ENCODE data around the gene ADGRG1. TPM values are rescaled to one million over a fixed set of nuclear protein-coding genes. Genes with fewer than 3 reads are reported as not detected.
"Not testable (repeated sequence)": the region's sequence is repeated elsewhere in the genome, so short reads cannot be mapped to it uniquely, and the experiment has no call there.

ADGRG1 gene
- total RNA-seq, 3 donors from 2014 or later (not counting 1 experiment from before 2014, with no cell fraction given), result 830 to 949 (median 858) TPM

- Mint-ChIP-seq H3K4me3 (peak overlapping the region; percentile 84), H3K27me3 (ENCODE audit: low read depth in 2 of 2) (no peaks in the 10 kb centered on the region), H3K36me3 (peaks cover 13% of the 10 kb centered on the region), H3K9me3 (no peaks in the 10 kb centered on the region), H3K4me1 (peaks cover 38 to 57% of the 10 kb centered on the region in 2 donors), H3K27ac (peak overlapping the region; percentile 97 to 98)
- no peak for DNase-seq
- peak overlapping the region; percentile 90 for H3K27ac ChIP-seq (ENCODE audit: low read length)
- H3K9me3 ChIP-seq (ENCODE audit: control insufficient read depth, insufficient read depth, low read length), result no peaks in the 10 kb centered on the region
- peaks cover 53% of the 10 kb centered on the region for H3K4me1 ChIP-seq (ENCODE audit: control insufficient read depth, insufficient read depth, low read length)
- WGBS (ENCODE audit: insufficient coverage), result 94% methylated on average over 20 of the region's 20 CpGs
- TF ChIP-seq CTCF (IDR thresholded peaks at IDR 0.05), result no peak
- no peak for ATAC-seq
- H3K27me3 ChIP-seq (ENCODE audit: control insufficient read depth, insufficient read depth, low read length), result no peaks in the 10 kb centered on the region
- intact Hi-C loops (cut with micrococcal nuclease), result loop anchor here (5.0 to 10.0 kb wide), 2 partner anchors 143 to 336 kb away; partner anchors contain the start of genes USB1 and ZNF319
- H3K4me3 ChIP-seq (ENCODE audit: low read length), result no peak overlapping the region
- peaks cover 20% of the 10 kb centered on the region for H3K36me3 ChIP-seq (ENCODE audit: control insufficient read depth, insufficient read depth, low read length)
Measured at GRCh38 chr16:57668630-57669475, 40.4 kb downstream of the ADGRG1 start.

GRCh38 chr16:57669476-57670162, 41.2 kb downstream of the ADGRG1 start:
- Mint-ChIP-seq H3K27me3 (ENCODE audit: low read depth in 2 of 2) (no peaks in the 10 kb centered on the region), H3K36me3 (peaks cover 7% of the 10 kb centered on the region), H3K27ac (peak overlapping the region; percentile 97 to 98), H3K4me3 (peak overlapping the region; percentile 84), H3K9me3 (no peaks in the 10 kb centered on the region), H3K4me1 (peaks cover 32 to 51% of the 10 kb centered on the region in 2 donors)
- Histone ChIP-seq H3K27me3 (ENCODE audit: control insufficient read depth, insufficient read depth, low read length) (no peaks in the 10 kb centered on the region), H3K36me3 (ENCODE audit: control insufficient read depth, insufficient read depth, low read length) (peaks cover 13% of the 10 kb centered on the region), H3K4me3 (ENCODE audit: low read length) (no peak overlapping the region), H3K27ac (ENCODE audit: low read length) (peak overlapping the region; percentile 90), H3K4me1 (ENCODE audit: control insufficient read depth, insufficient read depth, low read length) (peaks cover 53% of the 10 kb centered on the region), H3K9me3 (ENCODE audit: control insufficient read depth, insufficient read depth, low read length) (no peaks in the 10 kb centered on the region)
- WGBS (ENCODE audit: insufficient coverage), result 49% methylated on average over 11 of the region's 12 CpGs
- TF ChIP-seq CTCF (IDR thresholded peaks at IDR 0.05), result no peak
- DNase-seq (no peak), ATAC-seq (peak; percentile 18 to 34 (median 23))
- intact Hi-C loops (cut with micrococcal nuclease), result loop anchor here (5.0 to 10.0 kb wide), 2 partner anchors 143 to 335 kb away; partner anchors contain the start of genes USB1 and ZNF319

GRCh38 chr16:57670196-57670595, 41.8 kb downstream of the ADGRG1 start:
- ATAC-seq (no peak), DNase-seq (no peak)
- TF ChIP-seq CTCF (IDR thresholded peaks at IDR 0.05), result no peak
- Mint-ChIP-seq H3K4me3 (peak overlapping the region; percentile 65), H3K27ac (peak overlapping the region; percentile 97 to 98), H3K4me1 (peaks cover 27 to 45% of the 10 kb centered on the region in 2 donors), H3K9me3 (no peaks in the 10 kb centered on the region), H3K36me3 (peaks cover 2% of the 10 kb centered on the region), H3K27me3 (ENCODE audit: low read depth in 2 of 2) (no peaks in the 10 kb centered on the region)
- Histone ChIP-seq H3K27me3 (ENCODE audit: control insufficient read depth, insufficient read depth, low read length) (no peaks in the 10 kb centered on the region), H3K36me3 (ENCODE audit: control insufficient read depth, insufficient read depth, low read length) (peaks cover 7% of the 10 kb centered on the region), H3K4me1 (ENCODE audit: control insufficient read depth, insufficient read depth, low read length) (peaks cover 51% of the 10 kb centered on the region), H3K27ac (ENCODE audit: low read length) (peak overlapping the region; percentile 90), H3K4me3 (ENCODE audit: low read length) (no peak overlapping the region), H3K9me3 (ENCODE audit: control insufficient read depth, insufficient read depth, low read length) (no peaks in the 10 kb centered on the region)
- WGBS (ENCODE audit: insufficient coverage), result 66% methylated on average over 4 of the region's 4 CpGs
- intact Hi-C loops (cut with micrococcal nuclease), result no loop called here

- DNase-seq; ATAC-seq; H3K27me3 ChIP-seq (ENCODE audit: control insufficient read depth, insufficient read depth, low read length); H3K4me3 ChIP-seq (ENCODE audit: low read length); H3K9me3 ChIP-seq (ENCODE audit: control insufficient read depth, insufficient read depth, low read length); H3K36me3 ChIP-seq (ENCODE audit: control insufficient read depth, insufficient read depth, low read length); H3K27me3 Mint-ChIP-seq (ENCODE audit: low read depth in 2 of 2); intact Hi-C loops (cut with micrococcal nuclease); H3K36me3 Mint-ChIP-seq; H3K27ac ChIP-seq (ENCODE audit: low read length); H3K9me3 Mint-ChIP-seq: not testable (repeated sequence)
- Mint-ChIP-seq H3K27ac (peak overlapping the region; percentile 97 to 98), H3K4me1 (peaks cover 25 to 37% of the 10 kb centered on the region in 2 donors), H3K4me3 (peak overlapping the region; percentile 21)
- H3K4me1 ChIP-seq (ENCODE audit: control insufficient read depth, insufficient read depth, low read length), result peaks cover 42% of the 10 kb centered on the region
- WGBS (ENCODE audit: insufficient coverage), result 94% methylated on average over 7 of the region's 7 CpGs
Measured at GRCh38 chr16:57671451-57671850, 43.0 kb downstream of the ADGRG1 start.
